HAP-1 (cell line): ENCODE measurements around the gene TTC24.
A peak's percentile ranks its signal among the peaks of the same experiment; 100 is the strongest.
"Not testable (repeated sequence)": the region's sequence is repeated elsewhere in the genome, so short reads cannot be mapped to it uniquely, and the experiment has no call there.

Experiments used
- DNase-seq, 2 experiments: peaks; one replicate each; pipeline ENCODE4 v3.0.0-alpha.2; 2016 to 2020; ENCODE audit warnings: low spot score in 2 of 2
- H3K27me3 ChIP-seq: fragments of 250-450 bp; sonication (Bioruptor Pico); 2 replicates; pipeline ENCODE4 v1.5.1; 2020; ENCODE audit warnings: low read depth, mild to moderate bottlenecking, moderate library complexity
- H3K36me3 ChIP-seq: fragments of 250-450 bp; sonication (Bioruptor Pico); replicated peaks from 2 replicates; pipeline ENCODE4 v1.5.1; 2020; ENCODE audit warnings: mild to moderate bottlenecking
- H3K4me1 ChIP-seq: fragments of 250-450 bp; sonication (Bioruptor Pico); 2 replicates; pipeline ENCODE4 v1.5.1; 2020; ENCODE audit warnings: mild to moderate bottlenecking
- H3K4me3 ChIP-seq: fragments of 250-450 bp; sonication (Bioruptor Pico); 2 replicates; pipeline ENCODE4 v1.5.1; 2020; ENCODE audit warnings: mild to moderate bottlenecking, moderate library complexity
- H3K9me3 ChIP-seq: fragments of 250-450 bp; sonication (Bioruptor Pico); 2 replicates; pipeline ENCODE4 v1.5.1; 2020; ENCODE audit warnings: mild to moderate bottlenecking, moderate library complexity
- in situ Hi-C: fragments of 300-500 bp; cut with MboI; formaldehyde crosslinking; loops from 3 replicates; pipeline ENCODE4 v1.14.3; 2020; ENCODE audit warnings: low sequenced_read_pairs, inconsistent platforms, mixed read lengths

TTC24 gene

GRCh38 chr1:156586323-156586722, 6.8 kb downstream of the TTC24 start:
- in situ Hi-C loops = no loop called here
- Histone ChIP-seq H3K9me3 (no peaks in the 10 kb centered on the region), H3K4me3 (no peak overlapping the region), H3K4me1 (peaks cover 6% of the 10 kb centered on the region), H3K36me3 (no peaks in the 10 kb centered on the region), H3K27me3 (no peaks in the 10 kb centered on the region)
- DNase-seq = no peak

GRCh38 chr1:156586892-156587477, 7.5 kb downstream of the TTC24 start:
- no peak for DNase-seq

GRCh38 chr1:156587927-156588326, 8.4 kb downstream of the TTC24 start:
- H3K36me3 ChIP-seq, H3K9me3 ChIP-seq, H3K27me3 ChIP-seq, in situ Hi-C loops, H3K4me1 ChIP-seq, H3K4me3 ChIP-seq, DNase-seq: not testable (repeated sequence)

More at GRCh38 chr1:156586892-156587477, 7.5 kb downstream of the TTC24 start:
- Histone ChIP-seq H3K4me3 (no peak overlapping the region), H3K4me1 (peaks cover 7% of the 10 kb centered on the region), H3K36me3 (no peaks in the 10 kb centered on the region), H3K27me3 (no peaks in the 10 kb centered on the region), H3K9me3 (no peaks in the 10 kb centered on the region)
- in situ Hi-C loops = no loop called here

- H3K4me1 ChIP-seq = peaks cover 7% of the 10 kb centered on the region
- no peak overlapping the region for H3K4me3 ChIP-seq
- no peaks in the 10 kb centered on the region for H3K27me3 ChIP-seq
- H3K36me3 ChIP-seq = peaks cover 22% of the 10 kb centered on the region
- in situ Hi-C loops = no loop called here
- H3K9me3 ChIP-seq = no peaks in the 10 kb centered on the region
- DNase-seq = no peak
Measured at GRCh38 chr1:156589546-156589945, 10.0 kb downstream of the TTC24 start.

GRCh38 chr1:156590326-156591180, 11.0 kb downstream of the TTC24 start:
- in situ Hi-C loops = no loop called here
- no peak for DNase-seq

GRCh38 chr1:156591181-156591431, 11.6 kb downstream of the TTC24 start:
- Histone ChIP-seq H3K27me3 (no peaks in the 10 kb centered on the region), H3K9me3 (no peaks in the 10 kb centered on the region), H3K4me3 (peak overlapping the region; percentile 84), H3K4me1 (peaks cover 7% of the 10 kb centered on the region), H3K36me3 (peaks cover 37% of the 10 kb centered on the region)
- in situ Hi-C loops = no loop called here
- DNase-seq = peak in 1 of 2 experiments; percentile 29

More at GRCh38 chr1:156590326-156591180, 11.0 kb downstream of the TTC24 start:
- H3K27me3 ChIP-seq = no peaks in the 10 kb centered on the region
- peaks cover 32% of the 10 kb centered on the region for H3K36me3 ChIP-seq
- no peaks in the 10 kb centered on the region for H3K9me3 ChIP-seq
- H3K4me3 ChIP-seq = no peak overlapping the region
- peaks cover 7% of the 10 kb centered on the region for H3K4me1 ChIP-seq

GRCh38 chr1:156591432-156592157, 12.1 kb downstream of the TTC24 start, which contains the start of gene NAXE:
Gene NAXE, plus strand, starts transcription at chr1:156591776. Its CDS starts 29 bp downstream, at chr1:156591805.
- in situ Hi-C loops = no loop called here
- Histone ChIP-seq H3K9me3 (no peaks in the 10 kb centered on the region), H3K36me3 (peaks cover 42% of the 10 kb centered on the region), H3K27me3 (no peaks in the 10 kb centered on the region), H3K4me3 (peak within 1 kb of the TSS; percentile 84), H3K4me1 (peaks cover 7% of the 10 kb centered on the region)
- peak; percentile 43 to 79 for DNase-seq

GRCh38 chr1:156592158-156592909, 12.8 kb downstream of the TTC24 start:
- H3K9me3 ChIP-seq = no peaks in the 10 kb centered on the region
- H3K27me3 ChIP-seq = no peaks in the 10 kb centered on the region
- H3K36me3 ChIP-seq = peaks cover 50% of the 10 kb centered on the region
- DNase-seq = peak in 1 of 2 experiments; percentile 40
- H3K4me1 ChIP-seq = peaks cover 7% of the 10 kb centered on the region
- peak overlapping the region; percentile 84 for H3K4me3 ChIP-seq
- in situ Hi-C loops = no loop called here

- peaks cover 7% of the 10 kb centered on the region for H3K4me1 ChIP-seq
- H3K36me3 ChIP-seq = peaks cover 57% of the 10 kb centered on the region
- in situ Hi-C loops = no loop called here
- H3K9me3 ChIP-seq = no peaks in the 10 kb centered on the region
- H3K27me3 ChIP-seq = no peaks in the 10 kb centered on the region
- no peak for DNase-seq
- peak overlapping the region; percentile 84; the same call in 1 of the 2 replicates for H3K4me3 ChIP-seq
Measured at GRCh38 chr1:156592910-156593660, 13.6 kb downstream of the TTC24 start.

GRCh38 chr1:156593661-156593989, 14.1 kb downstream of the TTC24 start:
- DNase-seq = no peak
- Histone ChIP-seq H3K4me1 (peaks cover 7% of the 10 kb centered on the region), H3K27me3 (no peaks in the 10 kb centered on the region), H3K4me3 (no peak overlapping the region), H3K9me3 (no peaks in the 10 kb centered on the region), H3K36me3 (peaks cover 62% of the 10 kb centered on the region)
- in situ Hi-C loops = no loop called here

- in situ Hi-C loops = no loop called here
- no peak for DNase-seq
- Histone ChIP-seq H3K27me3 (no peaks in the 10 kb centered on the region), H3K4me3 (no peak overlapping the region), H3K9me3 (no peaks in the 10 kb centered on the region), H3K4me1 (peaks cover 7% of the 10 kb centered on the region), H3K36me3 (peaks cover 67% of the 10 kb centered on the region)
Measured at GRCh38 chr1:156594190-156594589, 14.7 kb downstream of the TTC24 start.

GRCh38 chr1:156595016-156595415, 15.5 kb downstream of the TTC24 start:
- DNase-seq = no peak
- Histone ChIP-seq H3K4me1 (peaks cover 10% of the 10 kb centered on the region), H3K9me3 (no peaks in the 10 kb centered on the region), H3K4me3 (no peak overlapping the region), H3K27me3 (no peaks in the 10 kb centered on the region), H3K36me3 (peaks cover 71% of the 10 kb centered on the region)
- in situ Hi-C loops = no loop called here

- Histone ChIP-seq H3K36me3 (peaks cover 71% of the 10 kb centered on the region), H3K4me1 (peaks cover 9% of the 10 kb centered on the region; the same call in 1 of the 2 replicates), H3K4me3 (no peak overlapping the region), H3K27me3 (no peaks in the 10 kb centered on the region), H3K9me3 (no peaks in the 10 kb centered on the region)
- no peak for DNase-seq
- in situ Hi-C loops = no loop called here
Measured at GRCh38 chr1:156596426-156596825, 16.9 kb downstream of the TTC24 start.
